GM21717 (cell line): ENCODE data around the gene STX3.
"Not testable (repeated sequence)": the region's sequence is repeated elsewhere in the genome, so short reads cannot be mapped to it uniquely, and the experiment has no call there.

Experiments
- ATAC-seq: cut with Tn5 transposase; IDR thresholded peaks from one replicate; pipeline ENCODE4 v1.9.1; 2021; ENCODE audit warnings: mild to moderate bottlenecking, moderate library complexity; ENCODE audit not compliant: unreplicated experiment

STX3 gene

DNA sequence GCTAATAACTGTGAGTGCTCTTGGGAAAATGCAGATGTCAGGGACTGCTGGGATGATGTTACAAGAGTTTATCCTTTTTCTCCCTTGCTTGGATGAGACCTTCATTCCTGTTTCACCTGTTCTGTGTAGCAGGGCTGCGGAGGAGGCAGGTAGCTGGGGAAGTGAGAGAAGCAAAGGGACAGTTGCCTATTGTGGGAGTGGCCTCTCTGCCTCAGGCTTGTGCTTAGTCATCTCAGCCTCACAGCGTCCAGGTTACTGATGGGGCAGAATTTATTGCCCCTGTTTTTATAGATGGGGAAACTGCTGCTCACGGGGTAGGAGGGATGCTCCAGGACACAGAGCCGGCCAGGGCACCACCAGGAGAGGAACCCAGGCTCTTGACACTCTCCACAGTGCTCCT is 1.7 kb downstream of the STX3 start:
- ATAC-seq = peak; percentile 36

DNA sequence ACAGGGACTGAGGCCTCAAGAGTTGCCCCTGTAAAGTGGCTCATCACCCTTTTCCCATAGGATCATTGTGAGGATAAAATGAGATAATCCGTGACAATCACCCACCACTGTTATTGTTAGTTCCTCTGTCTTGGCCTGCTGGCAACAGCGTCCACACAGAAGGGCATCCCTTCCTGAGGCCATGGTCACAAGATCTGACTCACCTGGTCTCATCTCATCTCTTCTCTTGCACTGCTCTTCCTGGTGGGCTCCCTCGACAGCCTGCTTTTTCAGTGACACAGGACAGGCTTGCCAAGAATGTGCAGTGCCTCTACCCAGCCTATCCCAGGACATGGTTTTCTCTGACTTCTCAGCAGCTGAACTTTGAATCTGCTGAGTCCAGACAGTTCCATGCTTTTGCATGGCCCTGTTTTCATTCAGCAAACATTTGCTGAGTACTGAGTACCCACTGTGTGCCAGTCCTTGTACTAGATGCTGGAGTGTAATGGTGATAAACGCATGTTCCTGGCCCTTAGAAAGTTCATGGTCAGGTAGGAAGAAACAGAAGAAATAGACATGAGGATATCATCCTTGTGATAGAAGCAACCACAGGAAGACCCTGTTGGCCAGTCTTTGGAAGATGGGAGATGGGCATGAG is 3.3 kb downstream of the STX3 start:
- ATAC-seq = no peak

DNA sequence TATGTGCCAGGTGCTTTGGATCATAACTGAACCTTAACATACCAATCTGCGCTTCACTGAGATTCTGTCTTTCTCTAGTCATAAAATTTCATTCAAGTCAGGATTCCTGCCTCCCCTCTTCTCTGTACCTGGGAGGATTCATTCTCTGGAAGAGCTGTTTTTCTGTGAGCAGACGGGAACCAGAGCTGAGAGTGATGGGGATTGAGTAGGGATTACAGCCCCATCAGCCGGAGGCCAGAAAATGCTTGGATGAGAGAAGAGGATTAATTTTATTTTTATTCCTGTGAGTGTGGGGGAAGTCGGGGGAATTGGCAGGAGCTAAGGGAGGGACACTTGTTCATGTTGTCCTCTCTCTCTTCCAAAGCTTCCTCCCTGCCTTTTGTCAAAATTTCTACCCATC is 4.7 kb downstream of the STX3 start:
- ATAC-seq = no peak

DNA sequence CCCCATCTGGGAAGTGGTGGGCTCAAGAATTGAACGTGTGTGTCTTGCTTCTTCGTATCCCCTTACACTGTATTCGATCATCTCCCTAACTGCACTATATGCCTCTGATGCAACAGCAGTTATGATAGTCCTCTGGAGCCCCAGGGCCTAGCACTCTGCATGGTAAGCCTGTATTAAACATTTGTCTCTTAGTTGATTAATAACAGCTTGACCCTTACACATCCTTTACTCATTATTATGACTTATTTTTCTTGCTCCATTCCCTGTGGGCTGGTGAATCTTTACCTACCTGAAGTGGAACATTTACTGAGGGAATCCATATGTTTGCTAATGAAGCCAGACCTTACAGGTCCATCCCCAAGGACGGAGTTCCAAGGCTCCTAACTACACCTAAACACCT is 5.6 kb downstream of the STX3 start:
- no peak for ATAC-seq

DNA sequence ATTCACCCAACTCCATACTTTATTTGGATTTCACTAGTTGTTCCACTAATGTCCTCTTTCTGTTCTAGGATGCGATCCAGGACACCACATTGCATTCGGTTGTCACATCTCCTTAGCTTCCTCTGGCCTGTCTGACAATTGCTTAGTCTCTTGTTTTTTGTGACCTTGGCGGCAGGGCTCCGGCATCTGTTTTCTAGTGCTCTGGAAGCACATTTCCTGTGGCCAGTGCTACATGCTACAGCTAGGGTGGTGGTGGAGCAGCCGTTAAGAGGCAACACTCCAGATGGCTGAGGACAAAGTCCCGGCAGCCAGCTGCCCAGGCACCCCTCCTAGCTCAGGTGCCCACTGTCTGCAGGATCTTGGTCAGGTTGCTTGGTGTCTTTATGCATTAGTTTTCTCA is 6.8 kb downstream of the STX3 start:
- no peak for ATAC-seq

DNA sequence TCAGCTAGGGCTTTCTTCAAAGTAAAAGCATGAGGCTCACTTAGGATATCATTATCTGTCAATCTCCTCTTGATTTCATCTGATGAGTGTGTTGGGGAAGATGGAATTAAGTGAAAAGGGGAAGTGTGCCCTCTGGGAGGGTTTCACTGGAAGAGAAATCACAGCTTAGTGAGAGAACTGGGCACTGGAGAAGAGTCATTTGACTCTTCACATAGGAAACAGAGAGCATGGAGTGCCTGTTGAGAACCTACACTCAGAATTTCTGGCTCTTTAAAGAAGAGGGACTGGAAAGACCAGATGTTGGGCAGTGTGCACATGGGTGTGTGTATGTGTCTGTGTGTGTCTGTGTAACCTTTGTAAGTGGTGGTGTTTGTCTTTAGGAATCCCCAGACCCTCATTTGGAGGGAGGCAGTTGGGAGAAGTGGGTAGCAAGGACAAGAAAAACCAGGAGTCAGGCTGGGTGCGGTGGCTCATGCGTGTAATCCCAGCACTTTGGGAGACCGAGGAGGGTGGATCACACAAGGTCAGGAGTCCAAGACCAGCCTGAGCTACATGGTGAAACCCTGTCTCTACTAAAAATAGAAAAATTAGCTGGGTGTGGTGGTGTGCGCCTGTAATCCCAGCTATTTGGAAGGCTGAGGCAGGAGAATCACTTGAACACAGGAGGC is 10.0 kb downstream of the STX3 start:
- no peak for ATAC-seq

DNA sequence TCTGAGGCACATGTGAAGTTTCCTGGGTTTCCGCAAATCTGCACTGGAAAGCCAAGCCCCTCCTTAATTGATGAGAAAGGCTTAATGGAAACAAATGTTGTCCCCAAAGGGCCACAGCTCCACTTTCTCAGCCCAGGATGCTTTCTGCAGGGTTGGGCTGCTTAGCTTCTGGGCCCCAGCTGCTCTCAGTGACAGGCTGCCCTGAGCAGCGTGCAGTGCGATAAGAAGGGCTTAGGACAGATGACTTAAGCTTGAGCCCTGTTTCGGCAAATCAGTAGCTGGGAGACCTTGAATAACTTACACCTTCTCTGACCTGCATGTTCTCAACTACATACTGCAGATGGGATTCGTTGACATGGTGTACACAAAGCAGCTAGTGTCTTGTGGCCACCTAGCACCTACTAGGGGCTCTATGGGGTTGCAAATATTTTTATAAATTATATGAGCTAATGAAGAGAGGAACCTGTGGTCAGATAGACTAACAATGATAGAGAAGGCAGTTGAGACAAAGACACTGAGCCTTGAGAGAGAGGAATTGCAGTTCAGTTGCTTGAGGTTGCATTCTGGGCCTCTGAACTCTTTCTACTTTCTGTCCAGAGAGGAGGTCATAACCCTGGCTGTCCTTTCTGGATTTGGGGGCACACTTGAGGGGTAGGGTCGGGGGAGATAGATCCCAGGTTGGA is 11.5 kb downstream of the STX3 start:
- ATAC-seq = no peak

DNA sequence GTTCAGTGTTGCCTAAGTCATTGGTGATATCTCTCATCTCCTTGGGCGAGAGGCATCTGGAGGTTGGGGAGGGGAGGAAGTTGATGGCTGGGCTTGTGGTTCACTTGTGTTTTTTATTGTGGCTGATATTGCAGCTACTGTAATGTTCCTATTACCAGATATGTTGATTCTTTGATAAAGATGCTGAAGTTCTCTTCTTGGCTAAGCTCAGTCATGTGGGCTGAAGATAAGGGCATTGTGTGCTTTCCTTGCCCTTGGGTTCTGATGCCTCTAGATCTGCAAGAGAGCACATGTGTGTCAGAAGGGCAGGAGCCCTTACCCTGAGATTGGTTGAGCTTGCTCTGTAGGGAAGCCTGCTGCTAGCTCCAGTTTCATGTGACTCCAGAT is 12.0 kb downstream of the STX3 start:
- ATAC-seq = no peak

DNA sequence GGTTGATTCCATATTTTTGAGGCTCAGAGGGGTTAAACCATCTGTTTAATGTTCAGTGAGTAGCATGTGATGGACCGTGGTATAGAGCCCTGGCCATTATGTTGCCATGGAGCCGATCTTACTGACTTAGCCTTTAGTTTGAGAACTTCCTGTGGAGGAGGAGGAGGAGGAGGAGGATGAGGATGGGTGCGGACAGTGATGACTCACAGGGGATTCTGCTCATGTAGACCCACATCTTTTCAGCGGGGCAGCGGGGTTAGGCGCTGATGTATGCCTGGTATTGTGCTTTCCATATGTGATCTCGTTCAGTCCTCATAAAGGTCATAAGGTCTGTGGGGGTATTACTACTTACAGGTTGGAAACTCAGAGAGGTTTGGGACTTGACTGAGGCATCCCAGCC is 13.9 kb downstream of the STX3 start:
- ATAC-seq = no peak

DNA sequence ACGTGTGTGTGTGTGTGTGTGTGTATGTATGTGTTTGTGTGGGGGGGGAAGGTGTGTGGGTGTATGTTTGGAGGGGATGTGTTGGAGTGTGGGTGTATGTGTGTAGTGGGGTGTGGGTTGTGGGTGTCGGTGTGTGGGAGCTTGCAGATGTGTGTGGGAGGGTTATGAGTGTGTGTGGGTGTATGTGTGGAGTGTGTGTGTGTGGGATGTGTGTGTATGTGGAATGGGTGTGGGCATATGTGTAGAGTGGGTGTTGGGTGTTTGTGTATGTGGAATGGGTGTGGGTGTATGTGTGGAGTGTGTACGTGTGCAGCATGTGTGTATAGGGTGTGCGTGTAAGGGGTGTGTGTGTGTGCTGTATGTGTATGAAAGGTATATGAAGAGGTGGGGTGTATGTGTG is 14.7 kb downstream of the STX3 start:
- no peak for ATAC-seq

DNA sequence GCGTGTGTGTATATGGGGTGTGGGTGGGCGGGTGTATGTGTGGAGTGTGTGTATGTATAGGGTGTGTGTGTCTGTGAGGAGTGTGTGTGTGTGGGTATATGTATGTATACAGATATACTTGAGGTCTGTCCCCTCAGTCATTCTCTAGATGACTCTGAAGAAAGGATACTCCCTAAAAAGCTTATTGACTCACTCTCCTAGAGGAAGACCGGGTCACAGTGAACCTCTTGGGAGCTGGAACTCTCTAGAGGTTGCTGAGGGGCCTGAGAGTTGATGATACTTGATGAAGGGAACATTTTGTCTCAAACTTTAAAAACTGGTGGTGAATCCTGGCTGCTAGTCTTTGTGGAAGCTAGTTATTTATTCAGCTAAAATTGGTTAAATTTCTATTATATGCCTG is 15.1 kb downstream of the STX3 start:
- no peak for ATAC-seq

DNA sequence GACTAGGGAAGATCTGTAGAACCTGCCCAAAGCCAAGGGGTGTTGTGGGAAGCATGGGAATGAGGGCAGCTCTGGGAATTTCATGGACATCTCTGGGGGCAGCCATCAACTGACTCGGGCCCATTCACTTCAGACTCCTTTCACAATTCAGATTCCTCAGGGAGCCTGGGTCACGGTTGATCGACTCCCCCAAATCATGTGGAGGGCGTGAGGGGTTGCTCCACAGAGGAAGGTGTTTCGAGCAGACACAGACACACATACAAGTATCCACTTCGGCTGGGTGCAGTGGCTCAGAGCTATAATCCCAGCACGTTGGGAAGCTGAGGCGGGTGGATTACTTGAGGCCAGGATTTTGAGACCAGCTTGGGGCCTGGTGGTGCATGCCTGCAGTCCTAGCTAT is 15.7 kb downstream of the STX3 start:
- ATAC-seq = no peak

DNA sequence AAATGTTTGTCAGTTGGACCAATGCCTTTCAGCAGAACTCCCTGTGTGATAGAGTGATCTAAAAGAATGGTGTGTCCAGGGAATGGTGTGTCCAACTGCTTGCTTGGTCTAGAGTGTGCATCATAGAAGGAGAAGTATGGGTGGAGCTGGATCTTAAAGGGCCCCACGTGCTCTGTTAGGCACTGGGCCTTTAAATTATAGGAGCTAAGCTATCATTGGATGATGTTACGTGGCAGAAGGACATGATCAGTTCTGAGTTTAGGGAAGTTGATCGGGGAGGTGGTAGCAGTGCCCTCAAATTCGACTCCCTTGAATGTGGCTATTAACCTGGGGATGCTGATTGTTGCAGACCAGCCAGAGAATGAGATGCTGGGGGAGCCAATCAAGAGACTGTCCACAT is 16.4 kb downstream of the STX3 start:
- ATAC-seq = no peak

DNA sequence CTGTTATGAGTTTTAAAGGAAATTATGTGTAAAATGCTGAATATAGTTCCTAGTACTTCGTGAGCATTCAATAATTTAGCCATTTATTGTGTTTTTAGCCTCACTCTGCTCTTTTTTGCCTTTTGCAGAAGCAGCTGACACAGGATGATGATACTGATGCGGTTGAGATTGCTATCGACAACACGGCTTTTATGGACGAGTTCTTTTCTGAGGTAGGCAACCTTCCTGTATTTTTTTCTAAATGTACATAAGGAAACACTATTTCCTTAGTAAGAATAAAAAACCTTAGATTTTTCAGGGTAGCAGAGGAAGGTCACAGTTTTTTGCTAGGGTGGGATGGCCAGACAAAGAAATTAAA is 17.9 kb downstream of the STX3 start:
- no peak for ATAC-seq

DNA sequence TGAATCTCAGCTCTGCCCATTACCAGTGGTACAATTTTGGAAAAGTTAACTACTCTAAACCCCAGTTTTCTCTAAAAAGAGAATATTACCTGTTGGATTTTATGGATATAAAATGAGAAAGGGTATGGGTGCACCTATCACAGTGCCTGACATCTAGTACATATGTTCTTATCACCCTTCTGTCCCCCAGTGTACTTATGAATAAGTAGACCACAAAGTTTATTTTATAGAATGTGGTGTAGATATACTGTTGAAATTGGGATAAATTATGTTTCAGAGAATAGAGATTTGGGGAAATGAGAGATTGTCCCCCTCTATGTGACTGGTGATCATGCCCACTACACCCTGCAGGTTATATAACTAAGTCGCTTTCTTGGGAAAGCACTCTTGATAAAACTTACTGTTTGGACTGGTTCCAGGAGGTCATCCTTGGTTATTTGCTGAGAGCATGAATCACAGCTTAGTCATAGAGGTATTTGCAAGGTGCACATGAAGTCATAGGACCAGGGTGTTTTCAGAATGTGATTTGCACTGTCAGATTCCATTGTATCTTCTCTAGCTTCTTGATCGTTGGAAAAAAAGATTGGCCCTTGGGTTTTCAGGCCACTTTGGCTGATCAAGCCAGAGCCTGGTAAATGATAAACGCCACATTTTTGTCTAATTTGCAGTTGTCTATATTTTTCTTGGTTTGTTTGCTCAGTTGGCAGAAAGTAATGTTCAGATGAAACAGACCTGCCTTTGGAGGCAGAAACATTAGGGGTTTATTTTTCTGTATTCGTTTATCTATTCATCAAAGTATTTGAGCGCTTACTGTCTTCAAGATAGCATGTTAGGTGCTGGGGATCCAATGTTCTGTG is 21.3 kb downstream of the STX3 start:
- no peak for ATAC-seq

DNA sequence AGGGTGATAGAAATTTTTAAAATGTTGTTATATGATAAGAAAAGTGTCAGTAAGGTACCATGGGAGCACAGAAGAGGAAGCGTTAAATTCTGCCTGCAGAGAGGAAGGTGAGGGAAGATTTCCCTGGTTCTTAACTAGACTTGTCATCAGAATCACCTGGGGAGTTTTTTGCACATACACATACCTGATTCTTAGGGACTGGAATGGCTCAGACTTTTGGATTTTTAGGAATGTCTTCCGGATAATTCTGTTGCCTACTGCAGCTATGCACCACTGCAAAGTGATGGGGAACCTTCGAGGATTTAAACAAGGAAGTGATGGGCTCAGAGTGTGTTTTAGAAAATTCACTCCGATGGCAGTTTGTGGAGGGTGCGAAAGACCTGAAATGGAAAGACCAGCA is 21.9 kb downstream of the STX3 start:
- ATAC-seq = no peak

DNA sequence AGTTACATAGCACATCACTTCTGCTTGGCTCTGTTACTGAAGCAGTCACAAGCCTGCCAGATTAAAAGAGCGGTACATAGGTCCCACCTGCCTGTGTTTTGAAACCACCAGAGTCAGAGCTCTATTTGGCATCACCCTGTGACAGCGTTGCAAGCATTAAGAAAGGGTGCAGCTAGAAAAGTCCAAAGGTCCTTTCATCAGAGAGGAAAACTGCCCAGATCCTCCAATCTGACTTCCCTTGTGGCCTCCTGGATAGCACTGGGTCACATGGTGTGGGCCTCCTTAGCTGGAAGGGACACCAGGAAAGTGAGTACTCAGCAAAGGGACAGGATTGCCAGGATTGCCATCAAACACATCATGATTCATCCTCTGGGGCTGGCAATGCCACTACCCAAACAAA is 22.9 kb downstream of the STX3 start:
- no peak for ATAC-seq

DNA sequence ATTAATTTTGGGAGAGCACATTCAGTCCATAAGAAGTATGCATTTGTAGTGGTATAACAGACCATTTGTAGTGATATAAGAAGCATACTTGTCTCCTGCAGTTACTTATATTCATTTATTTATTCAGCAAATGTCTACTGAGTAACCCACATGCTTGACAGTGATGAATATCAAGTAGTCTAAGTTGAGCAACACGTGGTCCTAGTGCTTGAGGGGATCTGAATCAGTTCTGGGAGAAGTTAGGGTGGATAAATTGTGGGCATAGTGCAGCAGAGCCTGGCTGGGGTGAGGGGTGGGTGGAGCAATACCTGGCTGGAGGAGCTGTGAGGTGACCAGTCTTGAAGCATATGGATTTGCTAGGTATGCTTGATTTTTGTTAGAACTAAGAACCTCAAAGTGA is 24.3 kb downstream of the STX3 start:
- ATAC-seq = no peak

DNA sequence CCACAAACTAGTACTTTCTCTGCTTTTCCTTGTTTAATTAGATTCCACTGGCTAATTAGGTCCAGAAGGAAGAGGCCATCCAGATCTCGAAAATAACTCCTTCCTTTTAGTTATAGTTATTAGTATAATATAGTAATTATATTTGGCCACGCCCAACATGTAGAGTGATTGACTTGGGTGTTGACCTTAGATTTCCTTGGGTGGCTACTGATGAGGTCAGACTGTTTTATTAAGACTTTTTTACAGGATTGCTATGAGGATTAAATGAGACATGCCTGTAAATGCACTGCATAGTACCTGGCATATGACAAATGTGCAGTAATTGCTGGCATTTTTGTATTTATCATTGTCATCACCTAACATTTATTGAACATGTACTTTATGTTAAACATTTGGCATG is 26.9 kb downstream of the STX3 start:
- no peak for ATAC-seq

DNA sequence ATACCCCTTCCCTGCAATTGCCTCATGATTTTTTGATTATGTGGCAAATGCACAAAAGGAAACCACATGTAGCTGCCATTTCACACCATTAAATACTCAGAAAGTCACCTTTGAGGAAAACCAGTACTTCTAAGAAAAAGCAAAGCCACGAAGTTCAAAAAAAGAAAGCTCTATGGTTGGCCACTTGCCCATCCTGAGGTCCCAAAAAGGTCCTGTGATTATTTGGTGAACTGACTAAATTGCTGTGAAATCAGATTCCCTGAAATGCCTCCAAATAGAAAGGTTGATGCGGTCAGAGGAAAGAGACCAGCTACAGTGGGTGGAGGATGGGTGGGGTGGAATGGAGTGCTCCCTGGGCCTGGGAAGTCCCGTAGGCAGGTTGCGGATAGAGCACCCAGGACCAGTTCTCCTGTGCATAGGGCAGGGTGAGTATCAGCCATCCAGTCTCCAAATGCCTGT is 28.5 kb downstream of the STX3 start:
- no peak for ATAC-seq

DNA sequence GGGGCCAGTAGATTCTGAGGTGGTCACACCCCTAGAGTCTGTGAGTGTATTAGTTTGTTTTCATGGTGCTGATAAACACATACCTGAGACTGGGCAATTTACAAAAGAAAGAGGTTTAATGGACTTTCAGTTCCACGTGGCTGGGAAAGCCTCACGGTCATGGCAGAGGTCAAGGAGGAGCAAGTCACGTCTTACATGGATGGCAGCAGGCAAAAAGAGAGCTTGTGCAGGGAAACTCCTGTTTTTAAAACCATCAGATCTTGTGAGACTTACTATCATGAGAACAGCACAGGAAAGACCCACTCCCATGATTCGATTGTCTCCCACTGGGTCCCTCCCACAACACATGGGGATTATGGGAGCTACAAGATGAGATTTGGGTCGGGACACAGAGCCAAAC is 29.3 kb downstream of the STX3 start:
- ATAC-seq = not testable (repeated sequence)

DNA sequence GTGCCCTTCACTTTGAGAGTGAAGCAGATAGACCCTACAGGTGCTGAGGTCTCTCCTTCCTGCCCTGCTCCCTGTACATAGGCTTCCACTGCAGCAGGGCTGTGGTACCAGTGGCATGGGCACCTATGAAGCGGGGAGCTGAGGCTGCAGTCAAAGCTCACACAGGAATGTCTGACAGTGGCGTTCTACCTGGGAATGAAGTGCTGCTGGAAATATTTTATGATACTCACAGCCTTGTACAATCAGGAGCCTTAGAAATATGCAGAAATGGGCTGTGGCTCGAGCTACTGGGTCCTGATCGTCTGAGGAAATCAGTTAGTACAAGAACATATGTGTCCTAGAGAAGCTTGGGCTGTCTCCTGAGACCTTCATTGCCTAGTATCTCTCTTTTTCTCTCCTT is 30.6 kb downstream of the STX3 start:
- no peak for ATAC-seq
